ENCODE data around the gene APH1B. TPM values are rescaled to one million over a fixed set of nuclear protein-coding genes. Genes with fewer than 3 reads are reported as not detected.

Gene APH1B
- polyA plus RNA-seq, 4 donors, result 1.4 to 22.8 (median 3.1) TPM

- peaks cover 0 to 3% (median 0%) of the 10 kb centered on the region in 3 donors for H3K4me1 ChIP-seq (ENCODE audit: control insufficient read depth in 3 of 3, insufficient read depth in 2 of 3, low read depth in 1 of 3, low read length in 2 of 3)
- H3K4me3 ChIP-seq (ENCODE audit: low read depth in 1 of 3, low read length in 3 of 3), result no peak overlapping the region
- H3K27me3 ChIP-seq (ENCODE audit: control insufficient read depth in 3 of 3, insufficient read depth in 3 of 3, low read length in 3 of 3), result no peaks in the 10 kb centered on the region
- H3K9me3 ChIP-seq (ENCODE audit: control insufficient read depth in 2 of 2, insufficient read depth in 1 of 2, low read depth in 1 of 2, low read length in 1 of 2), result no peaks in the 10 kb centered on the region
- FAIRE-seq (no peak), DNase-seq (no peak)
- H3K27ac ChIP-seq (ENCODE audit: low read depth in 1 of 3, low read length in 2 of 3), result no peak overlapping the region
- H3K36me3 ChIP-seq (ENCODE audit: control insufficient read depth in 3 of 3, insufficient read depth in 2 of 3, low read depth in 1 of 3, low read length in 3 of 3), result peaks cover 0 to 13% (median 0%) of the 10 kb centered on the region in 3 donors
- WGBS, 3 donors, result 92 to 93% (median 93%) methylated on average over 5 of the region's 5 CpGs
Observed at GRCh38 chr15:63292771-63293170, 15.4 kb downstream of the APH1B start.

- H3K4me3 ChIP-seq (ENCODE audit: low read depth in 1 of 3, low read length in 3 of 3), result no peak overlapping the region
- 91 to 98% (median 97%) methylated on average over 3 of the region's 3 CpGs for WGBS, 3 donors
- H3K27ac ChIP-seq (ENCODE audit: low read depth in 1 of 3, low read length in 2 of 3), result no peak overlapping the region
- no peaks in the 10 kb centered on the region for H3K27me3 ChIP-seq (ENCODE audit: control insufficient read depth in 3 of 3, insufficient read depth in 3 of 3, low read length in 3 of 3)
- H3K36me3 ChIP-seq (ENCODE audit: control insufficient read depth in 3 of 3, insufficient read depth in 2 of 3, low read depth in 1 of 3, low read length in 3 of 3), result peaks cover 0 to 19% (median 0%) of the 10 kb centered on the region in 3 donors
- DNase-seq, result no peak
- no peaks in the 10 kb centered on the region for H3K9me3 ChIP-seq (ENCODE audit: control insufficient read depth in 2 of 2, insufficient read depth in 1 of 2, low read depth in 1 of 2, low read length in 1 of 2)
- H3K4me1 ChIP-seq (ENCODE audit: control insufficient read depth in 3 of 3, insufficient read depth in 2 of 3, low read depth in 1 of 3, low read length in 2 of 3), result peaks cover 0 to 3% (median 0%) of the 10 kb centered on the region in 3 donors
- no peak for FAIRE-seq
Observed at GRCh38 chr15:63294359-63294758, 17.0 kb downstream of the APH1B start.

- peaks cover 0 to 3% (median 0%) of the 10 kb centered on the region in 3 donors for H3K4me1 ChIP-seq (ENCODE audit: control insufficient read depth in 3 of 3, insufficient read depth in 2 of 3, low read depth in 1 of 3, low read length in 2 of 3)
- no peaks in the 10 kb centered on the region for H3K9me3 ChIP-seq (ENCODE audit: control insufficient read depth in 2 of 2, insufficient read depth in 1 of 2, low read depth in 1 of 2, low read length in 1 of 2)
- H3K4me3 ChIP-seq (ENCODE audit: low read depth in 1 of 3, low read length in 3 of 3), result no peak overlapping the region
- FAIRE-seq (no peak), DNase-seq (no peak)
- H3K36me3 ChIP-seq (ENCODE audit: control insufficient read depth in 3 of 3, insufficient read depth in 2 of 3, low read depth in 1 of 3, low read length in 3 of 3), result peaks cover 0 to 16% (median 0%) of the 10 kb centered on the region in 3 donors
- H3K27ac ChIP-seq (ENCODE audit: low read depth in 1 of 3, low read length in 2 of 3), result no peak overlapping the region
- H3K27me3 ChIP-seq (ENCODE audit: control insufficient read depth in 3 of 3, insufficient read depth in 3 of 3, low read length in 3 of 3), result no peaks in the 10 kb centered on the region
Observed at GRCh38 chr15:63295341-63295740, 17.9 kb downstream of the APH1B start.

GRCh38 chr15:63296195-63296594 lies 18.8 kb downstream of the APH1B start:
- Histone ChIP-seq H3K27me3 (ENCODE audit: control insufficient read depth in 3 of 3, insufficient read depth in 3 of 3, low read length in 3 of 3) (no peaks in the 10 kb centered on the region), H3K36me3 (ENCODE audit: control insufficient read depth in 3 of 3, insufficient read depth in 2 of 3, low read depth in 1 of 3, low read length in 3 of 3) (peaks cover 0 to 16% (median 0%) of the 10 kb centered on the region in 3 donors), H3K9me3 (ENCODE audit: control insufficient read depth in 2 of 2, insufficient read depth in 1 of 2, low read depth in 1 of 2, low read length in 1 of 2) (no peaks in the 10 kb centered on the region), H3K4me3 (ENCODE audit: low read depth in 1 of 3, low read length in 3 of 3) (no peak overlapping the region), H3K27ac (ENCODE audit: low read depth in 1 of 3, low read length in 2 of 3) (no peak overlapping the region), H3K4me1 (ENCODE audit: control insufficient read depth in 3 of 3, insufficient read depth in 2 of 3, low read depth in 1 of 3, low read length in 2 of 3) (peaks cover 0 to 3% (median 0%) of the 10 kb centered on the region in 3 donors)
- peak in 1 of 2 donors; percentile 17 for DNase-seq
- 61 to 68% (median 64%) methylated on average over 6 of the region's 6 CpGs for WGBS, 3 donors
- no peak for FAIRE-seq

GRCh38 chr15:63299943-63300575 lies 22.7 kb downstream of the APH1B start:
- no peaks in the 10 kb centered on the region for H3K27me3 ChIP-seq (ENCODE audit: control insufficient read depth in 3 of 3, insufficient read depth in 3 of 3, low read length in 3 of 3)
- no peak for DNase-seq
- FAIRE-seq, result no peak
- H3K27ac ChIP-seq (ENCODE audit: low read depth in 1 of 3, low read length in 2 of 3), result no peak overlapping the region
- 90 to 93% (median 91%) methylated on average over 7 of the region's 7 CpGs for WGBS, 3 donors
- H3K4me1 ChIP-seq (ENCODE audit: control insufficient read depth in 3 of 3, insufficient read depth in 2 of 3, low read depth in 1 of 3, low read length in 2 of 3), result no peaks in the 10 kb centered on the region
- H3K9me3 ChIP-seq (ENCODE audit: control insufficient read depth in 2 of 2, insufficient read depth in 1 of 2, low read depth in 1 of 2, low read length in 1 of 2), result no peaks in the 10 kb centered on the region
- H3K36me3 ChIP-seq (ENCODE audit: control insufficient read depth in 3 of 3, insufficient read depth in 2 of 3, low read depth in 1 of 3, low read length in 3 of 3), result peaks cover 0 to 30% (median 7%) of the 10 kb centered on the region in 3 donors
- H3K4me3 ChIP-seq (ENCODE audit: low read depth in 1 of 3, low read length in 3 of 3), result no peak overlapping the region

GRCh38 chr15:63301088-63301487 lies 23.7 kb downstream of the APH1B start:
- H3K4me3 ChIP-seq (ENCODE audit: low read depth in 1 of 3, low read length in 3 of 3), result no peak overlapping the region
- no peaks in the 10 kb centered on the region for H3K27me3 ChIP-seq (ENCODE audit: control insufficient read depth in 3 of 3, insufficient read depth in 3 of 3, low read length in 3 of 3)
- WGBS, 3 donors, result 91 to 100% (median 100%) methylated on average over 1 of the region's 1 CpG
- no peaks in the 10 kb centered on the region for H3K9me3 ChIP-seq (ENCODE audit: control insufficient read depth in 2 of 2, insufficient read depth in 1 of 2, low read depth in 1 of 2, low read length in 1 of 2)
- DNase-seq, result no peak
- no peaks in the 10 kb centered on the region for H3K4me1 ChIP-seq (ENCODE audit: control insufficient read depth in 3 of 3, insufficient read depth in 2 of 3, low read depth in 1 of 3, low read length in 2 of 3)
- FAIRE-seq, result no peak
- no peak overlapping the region for H3K27ac ChIP-seq (ENCODE audit: low read depth in 1 of 3, low read length in 2 of 3)
- peaks cover 0 to 31% (median 10%) of the 10 kb centered on the region in 3 donors for H3K36me3 ChIP-seq (ENCODE audit: control insufficient read depth in 3 of 3, insufficient read depth in 2 of 3, low read depth in 1 of 3, low read length in 3 of 3)

GRCh38 chr15:63305260-63305659 lies 27.9 kb downstream of the APH1B start:
- Histone ChIP-seq H3K36me3 (ENCODE audit: control insufficient read depth in 3 of 3, insufficient read depth in 2 of 3, low read depth in 1 of 3, low read length in 3 of 3) (peaks cover 0 to 25% (median 10%) of the 10 kb centered on the region in 3 donors), H3K27ac (ENCODE audit: low read depth in 1 of 3, low read length in 2 of 3) (no peak overlapping the region), H3K27me3 (ENCODE audit: control insufficient read depth in 3 of 3, insufficient read depth in 3 of 3, low read length in 3 of 3) (no peaks in the 10 kb centered on the region), H3K4me1 (ENCODE audit: control insufficient read depth in 3 of 3, insufficient read depth in 2 of 3, low read depth in 1 of 3, low read length in 2 of 3) (no peaks in the 10 kb centered on the region), H3K9me3 (ENCODE audit: control insufficient read depth in 2 of 2, insufficient read depth in 1 of 2, low read depth in 1 of 2, low read length in 1 of 2) (no peaks in the 10 kb centered on the region), H3K4me3 (ENCODE audit: low read depth in 1 of 3, low read length in 3 of 3) (no peak overlapping the region)
- DNase-seq (no peak), FAIRE-seq (no peak)
- WGBS, 3 donors, result 95 to 97% (median 96%) methylated on average over 5 of the region's 5 CpGs

- H3K9me3 ChIP-seq (ENCODE audit: control insufficient read depth in 2 of 2, insufficient read depth in 1 of 2, low read depth in 1 of 2, low read length in 1 of 2), result no peaks in the 10 kb centered on the region
- H3K27ac ChIP-seq (ENCODE audit: low read depth in 1 of 3, low read length in 2 of 3), result no peak overlapping the region
- no peak overlapping the region for H3K4me3 ChIP-seq (ENCODE audit: low read depth in 1 of 3, low read length in 3 of 3)
- H3K4me1 ChIP-seq (ENCODE audit: control insufficient read depth in 3 of 3, insufficient read depth in 2 of 3, low read depth in 1 of 3, low read length in 2 of 3), result no peaks in the 10 kb centered on the region
- H3K27me3 ChIP-seq (ENCODE audit: control insufficient read depth in 3 of 3, insufficient read depth in 3 of 3, low read length in 3 of 3), result no peaks in the 10 kb centered on the region
- FAIRE-seq (no peak), DNase-seq (no peak)
- WGBS, 3 donors, result 89 to 94% (median 89%) methylated on average over 5 of the region's 5 CpGs
- H3K36me3 ChIP-seq (ENCODE audit: control insufficient read depth in 3 of 3, insufficient read depth in 2 of 3, low read depth in 1 of 3, low read length in 3 of 3), result peaks cover 0 to 25% (median 10%) of the 10 kb centered on the region in 3 donors
Observed at GRCh38 chr15:63306492-63307073, 29.2 kb downstream of the APH1B start.

Data from small intestine (tissue), 7 donors.